Fibroblast of mammary gland (primary cell): ENCODE results near the gene VGF.

Source experiments
- DNase-seq: peaks from one replicate; pipeline ENCODE4 v3.0.0-alpha.2; 2010; ENCODE audit warnings: low read depth
- H3K4me3 ChIP-seq: 2 replicates; pipeline ENCODE4 v1.5.1; 2011; ENCODE audit warnings: low read depth, mild to moderate bottlenecking, low read length, moderate library complexity; ENCODE audit not compliant: control insufficient read depth
- TF ChIP-seq, protein P1 (sequence below): conservative IDR thresholded peaks from 2 replicates; pipeline ENCODE4 v1.5.1; 2011; ENCODE audit warnings: low read depth, low read length, inconsistent platforms; ENCODE audit not compliant: control insufficient read depth, insufficient read depth

Gene VGF

GRCh38 chr7:101166648-101166908, 1.2 kb upstream of the VGF start:
- TF ChIP-seq, protein P1, sequence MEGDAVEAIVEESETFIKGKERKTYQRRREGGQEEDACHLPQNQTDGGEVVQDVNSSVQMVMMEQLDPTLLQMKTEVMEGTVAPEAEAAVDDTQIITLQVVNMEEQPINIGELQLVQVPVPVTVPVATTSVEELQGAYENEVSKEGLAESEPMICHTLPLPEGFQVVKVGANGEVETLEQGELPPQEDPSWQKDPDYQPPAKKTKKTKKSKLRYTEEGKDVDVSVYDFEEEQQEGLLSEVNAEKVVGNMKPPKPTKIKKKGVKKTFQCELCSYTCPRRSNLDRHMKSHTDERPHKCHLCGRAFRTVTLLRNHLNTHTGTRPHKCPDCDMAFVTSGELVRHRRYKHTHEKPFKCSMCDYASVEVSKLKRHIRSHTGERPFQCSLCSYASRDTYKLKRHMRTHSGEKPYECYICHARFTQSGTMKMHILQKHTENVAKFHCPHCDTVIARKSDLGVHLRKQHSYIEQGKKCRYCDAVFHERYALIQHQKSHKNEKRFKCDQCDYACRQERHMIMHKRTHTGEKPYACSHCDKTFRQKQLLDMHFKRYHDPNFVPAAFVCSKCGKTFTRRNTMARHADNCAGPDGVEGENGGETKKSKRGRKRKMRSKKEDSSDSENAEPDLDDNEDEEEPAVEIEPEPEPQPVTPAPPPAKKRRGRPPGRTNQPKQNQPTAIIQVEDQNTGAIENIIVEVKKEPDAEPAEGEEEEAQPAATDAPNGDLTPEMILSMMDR, result no peak
- no peak for DNase-seq
- no peak overlapping the region for H3K4me3 ChIP-seq

- H3K4me3 ChIP-seq, result peak overlapping the region; percentile 44
- TF ChIP-seq, protein P1, result no peak
- no peak for DNase-seq
These were observed 734 bp upstream of the VGF start for GRCh38 chr7:101165958-101166647.

- H3K4me3 ChIP-seq, result peak overlapping the region; percentile 16
- peak; percentile 51 for DNase-seq
- TF ChIP-seq, protein P1, result no peak
These were observed 1.1 kb downstream of the VGF start for GRCh38 chr7:101164071-101164840.

DNA sequence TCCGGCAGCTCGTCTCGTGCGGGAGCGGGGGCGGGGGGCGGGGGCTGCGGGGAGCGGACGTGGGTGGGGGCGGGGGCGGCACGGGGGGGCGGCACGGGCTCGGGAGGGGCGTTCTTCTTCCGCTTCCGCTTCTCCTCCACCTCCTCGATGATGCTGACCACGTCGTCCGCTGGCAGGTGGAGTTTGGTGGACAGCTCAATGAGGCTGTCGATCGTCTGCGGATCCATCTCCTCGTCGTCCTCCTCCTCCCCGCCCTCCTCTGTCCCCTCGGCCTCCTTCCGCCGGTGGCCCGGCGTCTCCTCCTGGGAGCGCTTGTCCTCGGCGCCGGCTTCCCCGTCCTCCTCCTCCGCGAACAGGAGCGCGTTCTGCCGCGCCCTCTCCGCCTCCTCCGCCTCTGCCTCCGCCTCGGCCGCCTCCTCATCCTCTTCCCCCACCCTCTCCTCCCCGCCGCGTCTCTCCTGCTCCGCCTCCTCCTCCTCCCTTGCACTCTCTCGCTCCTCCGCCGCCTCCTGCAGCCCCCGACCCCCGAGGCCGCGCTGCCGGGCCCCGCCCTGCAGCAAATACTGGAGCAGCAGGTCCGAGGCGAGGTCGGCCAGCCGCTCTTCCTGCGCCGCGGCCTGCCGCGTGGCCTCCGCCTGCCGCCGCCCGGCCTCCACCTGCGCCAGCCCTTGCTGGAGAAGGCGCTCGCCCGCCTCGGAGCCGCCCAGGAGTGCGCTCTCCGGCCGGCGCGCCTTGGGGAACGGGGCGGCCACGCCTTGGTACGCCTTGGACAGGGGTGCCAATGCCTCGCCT, 1.9 kb downstream of the VGF start:
- TF ChIP-seq, protein P1, result no peak
- no peak for DNase-seq
- peak overlapping the region; percentile 25 for H3K4me3 ChIP-seq

DNA sequence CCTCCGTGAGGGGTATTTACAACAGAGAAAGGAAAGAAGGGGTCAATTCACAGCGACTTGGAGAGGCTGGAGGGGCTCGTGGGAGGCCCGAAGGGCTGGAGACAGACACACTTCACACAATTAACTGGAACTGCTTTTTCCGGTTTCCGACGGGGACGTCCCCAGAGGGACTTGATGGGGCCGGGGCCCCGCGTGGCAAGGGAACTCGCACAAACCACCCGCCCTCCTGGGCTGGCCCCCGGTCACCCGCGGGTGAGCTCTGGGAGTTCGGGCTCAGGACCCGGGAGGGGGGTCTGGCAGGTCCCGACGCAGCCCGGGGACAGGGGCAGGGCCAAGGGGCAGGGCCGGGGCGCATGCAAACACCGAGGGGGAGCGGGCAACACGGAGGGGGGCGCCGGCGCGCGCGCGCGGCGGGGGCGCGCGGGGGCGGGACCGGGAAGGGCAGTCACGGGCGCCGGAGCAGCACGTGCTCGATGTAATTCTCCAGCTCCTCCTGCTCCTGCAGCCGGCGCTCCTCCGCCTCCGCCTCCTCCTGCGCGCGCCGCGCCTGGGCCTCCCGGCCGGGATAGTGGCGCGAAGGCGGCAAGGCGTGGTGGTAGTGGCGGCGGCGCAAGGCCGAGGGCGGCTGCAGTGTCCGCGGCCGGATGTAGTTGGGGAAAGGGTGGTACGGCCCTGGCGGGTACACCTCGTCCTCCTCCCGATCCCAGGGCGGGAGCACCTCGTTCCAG, 2.7 kb downstream of the VGF start:
- TF ChIP-seq, protein P1, result no peak
- no peak overlapping the region for H3K4me3 ChIP-seq
- peak; percentile 57 for DNase-seq

GRCh38 chr7:101161692-101162471, 3.5 kb downstream of the VGF start:
- H3K4me3 ChIP-seq, result no peak overlapping the region
- TF ChIP-seq, protein P1, result no peak
- no peak for DNase-seq
